HG02884 (cell line): ENCODE results near the gene MPLKIP.
"Not testable (repeated sequence)": the region's sequence is repeated elsewhere in the genome, so short reads cannot be mapped to it uniquely, and the experiment has no call there.

Source experiments
- ATAC-seq: cut with Tn5 transposase; IDR thresholded peaks from one replicate; pipeline ENCODE4 v1.9.1; 2021; ENCODE audit warnings: mild to moderate bottlenecking, moderate library complexity; ENCODE audit not compliant: unreplicated experiment

The MPLKIP gene

DNA sequence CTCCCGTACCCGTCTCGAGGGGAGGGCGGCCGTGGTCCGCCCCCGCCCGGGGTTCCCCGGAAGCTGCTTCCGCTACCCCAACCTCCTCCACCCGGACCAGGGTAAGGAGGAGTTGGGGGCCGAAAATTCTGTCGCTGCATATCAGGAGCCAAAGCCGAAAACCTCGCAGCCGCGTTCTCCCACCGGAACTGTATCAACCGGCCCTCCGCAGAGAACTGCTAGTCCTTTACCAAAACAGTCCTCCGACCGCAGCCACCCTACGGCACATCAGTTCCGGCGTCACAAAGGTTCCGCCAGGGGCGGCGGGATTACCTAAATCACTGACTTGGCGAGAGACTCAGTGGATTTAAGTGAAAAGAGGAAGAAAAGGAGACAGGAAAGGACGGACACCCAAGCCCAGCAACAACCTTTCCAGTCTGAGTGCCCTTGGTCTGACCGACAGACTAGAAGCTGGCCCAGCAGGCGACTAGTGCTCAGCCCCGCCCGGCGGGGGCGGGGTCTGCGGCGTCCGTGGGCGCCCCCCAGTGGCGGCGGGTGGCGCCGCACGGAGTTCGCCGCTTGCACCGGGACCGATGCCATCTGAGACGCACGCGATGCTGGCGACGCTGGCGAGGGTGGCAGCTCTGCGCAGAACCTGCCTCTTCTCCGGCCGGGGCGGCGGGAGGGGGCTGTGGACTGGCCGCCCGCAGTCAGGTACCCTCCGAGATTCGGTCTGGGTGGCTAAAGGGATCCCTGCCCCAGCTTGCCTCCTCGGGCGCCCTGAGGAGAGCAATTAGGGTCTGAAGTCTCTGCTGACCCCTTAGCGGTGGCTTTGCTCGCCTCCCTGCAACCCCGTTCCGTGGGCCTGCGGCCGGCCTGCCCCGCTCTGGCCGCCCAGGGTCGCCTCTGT, at the start of gene MPLKIP, which contains the start of gene SUGCT:
MPLKIP (minus strand) TSS at position 195 of the 889 bp plus-strand sequence; CDS start at position 140, 55 bp downstream.
SUGCT (plus strand) TSS at position 578 of the 889 bp plus-strand sequence.
- ATAC-seq = peak; percentile 80

DNA sequence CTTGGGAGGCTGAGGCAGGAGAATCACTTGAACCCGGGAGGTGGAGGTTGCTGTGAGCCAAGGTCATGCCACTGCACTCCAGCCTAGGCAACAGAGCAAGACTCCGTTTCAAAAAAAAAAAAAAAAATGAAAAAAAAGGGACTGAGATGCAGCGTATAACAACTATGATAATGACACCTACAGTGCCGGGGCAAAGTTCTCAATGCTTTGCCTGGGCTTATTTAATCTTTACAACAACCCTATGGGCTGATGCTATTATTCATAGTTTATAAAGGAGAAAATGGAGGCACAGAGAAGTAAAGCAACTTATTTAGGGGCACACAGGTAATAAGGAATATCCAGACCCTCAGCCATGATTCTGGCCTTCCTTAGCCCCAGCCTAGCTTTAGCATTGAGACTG, 48.0 kb upstream of the MPLKIP start:
- ATAC-seq = no peak

DNA sequence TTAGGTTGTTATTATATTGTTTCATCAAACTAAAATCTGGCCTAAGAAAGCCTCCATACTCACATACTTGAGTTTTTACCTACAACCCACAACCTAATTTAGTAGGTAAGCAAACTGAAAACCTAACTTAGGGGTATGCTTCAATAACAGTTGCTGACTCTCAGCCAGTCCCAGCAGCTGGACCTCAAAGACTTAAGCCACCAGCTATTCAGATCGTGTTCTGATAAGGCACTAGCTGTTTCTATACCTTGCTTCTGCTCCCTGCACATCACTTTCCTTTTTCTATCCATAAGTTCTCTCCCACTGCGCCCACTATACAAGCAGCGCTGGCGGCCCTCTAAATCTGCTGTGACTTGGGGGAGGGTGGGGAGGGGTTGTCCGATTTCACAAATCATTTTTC, 42.6 kb upstream of the MPLKIP start:
- ATAC-seq = no peak

DNA sequence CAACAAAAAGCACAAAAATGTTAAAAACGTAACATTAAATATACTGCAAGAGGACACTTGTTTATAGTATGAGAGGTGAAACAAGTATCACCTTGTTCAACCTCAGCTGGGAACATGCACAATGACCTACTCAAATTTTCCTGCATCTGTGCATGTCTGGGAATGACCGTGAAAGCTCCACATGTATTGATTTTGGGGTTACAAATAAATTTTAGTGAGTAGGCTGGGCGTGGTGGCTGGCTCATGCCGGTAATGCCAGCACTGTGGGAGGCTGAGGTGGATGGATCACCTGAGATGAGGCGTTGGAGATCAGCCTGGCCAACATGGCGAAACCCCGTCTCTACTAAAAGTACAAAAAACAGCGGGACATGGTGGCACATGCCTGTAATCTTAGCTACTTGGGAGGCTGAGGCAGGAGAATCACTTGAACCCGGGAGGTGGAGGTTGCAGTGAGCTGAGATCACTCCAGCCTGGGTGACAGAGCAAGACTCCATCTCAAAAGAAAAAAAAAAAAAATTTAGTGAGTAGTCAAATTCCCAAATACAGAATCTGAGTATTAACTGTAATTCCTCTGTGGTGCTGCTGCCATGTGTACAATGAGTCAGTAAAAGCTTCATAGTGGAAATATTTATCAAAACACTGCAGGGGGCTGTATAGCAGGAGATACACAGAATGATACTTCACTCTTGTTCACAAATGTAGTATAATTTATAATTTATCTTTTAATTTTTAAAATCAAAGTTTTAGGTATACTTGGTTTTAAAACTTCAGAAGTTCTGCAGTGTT, 41.5 kb upstream of the MPLKIP start:
- ATAC-seq = no peak

DNA sequence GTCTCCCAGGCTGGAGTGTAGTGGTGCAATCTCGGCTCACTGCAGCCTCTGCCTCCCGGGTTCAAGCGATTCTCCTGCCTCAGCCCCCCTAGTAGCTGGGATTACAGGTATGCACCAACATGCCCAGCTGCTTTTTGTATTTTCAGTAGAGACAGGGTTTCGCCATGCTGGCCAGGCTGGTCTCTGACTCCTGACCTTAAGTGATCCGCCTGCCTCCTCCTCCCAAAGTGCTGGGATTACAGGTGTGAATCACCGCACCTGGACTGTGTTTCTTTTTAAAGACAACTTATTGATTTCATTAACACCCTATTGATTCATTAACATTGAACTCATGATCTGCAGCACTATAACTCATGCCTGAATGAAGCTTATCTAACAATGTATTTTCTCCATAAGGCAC, 40.8 kb upstream of the MPLKIP start:
- ATAC-seq = not testable (repeated sequence)

DNA sequence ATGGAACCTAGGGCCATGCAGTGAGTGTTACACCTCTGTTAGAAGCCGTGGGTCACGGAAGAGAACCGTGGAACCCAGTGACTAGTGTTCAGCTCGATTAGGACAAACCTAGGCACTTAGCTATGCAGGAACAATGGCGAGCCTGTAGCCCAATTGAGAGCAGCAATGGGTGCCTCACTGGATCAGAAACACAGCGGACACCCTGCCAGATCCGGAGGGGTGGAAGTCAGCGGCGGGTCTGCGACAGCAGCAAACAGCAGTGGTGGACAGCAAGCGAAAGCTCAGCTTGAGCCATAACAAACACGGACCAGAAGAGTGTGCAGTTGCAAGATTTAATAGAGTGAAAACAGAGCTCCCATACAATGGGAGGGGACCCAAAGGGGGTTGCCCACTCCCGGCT, 38.7 kb upstream of the MPLKIP start:
- not testable (repeated sequence) for ATAC-seq

DNA sequence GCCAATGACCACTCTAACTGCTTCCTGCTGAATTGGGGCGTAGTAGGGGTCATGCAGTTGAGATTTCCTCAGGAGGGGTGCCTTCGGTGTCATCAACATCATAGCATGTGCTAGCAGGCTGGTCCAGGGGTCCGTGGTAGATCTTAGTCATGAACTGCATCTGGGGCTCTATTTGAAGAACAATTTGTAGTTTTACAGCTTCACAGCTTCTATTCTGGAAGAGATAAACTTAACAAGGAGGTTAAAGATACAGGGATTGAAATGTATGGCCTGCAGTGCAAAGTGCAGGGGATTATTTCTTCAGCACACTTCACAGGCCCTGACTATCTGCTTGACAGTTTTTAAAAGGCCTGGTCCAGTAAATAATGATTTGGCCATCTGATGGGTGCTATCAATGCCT, 33.8 kb upstream of the MPLKIP start:
- ATAC-seq = not testable (repeated sequence)

DNA sequence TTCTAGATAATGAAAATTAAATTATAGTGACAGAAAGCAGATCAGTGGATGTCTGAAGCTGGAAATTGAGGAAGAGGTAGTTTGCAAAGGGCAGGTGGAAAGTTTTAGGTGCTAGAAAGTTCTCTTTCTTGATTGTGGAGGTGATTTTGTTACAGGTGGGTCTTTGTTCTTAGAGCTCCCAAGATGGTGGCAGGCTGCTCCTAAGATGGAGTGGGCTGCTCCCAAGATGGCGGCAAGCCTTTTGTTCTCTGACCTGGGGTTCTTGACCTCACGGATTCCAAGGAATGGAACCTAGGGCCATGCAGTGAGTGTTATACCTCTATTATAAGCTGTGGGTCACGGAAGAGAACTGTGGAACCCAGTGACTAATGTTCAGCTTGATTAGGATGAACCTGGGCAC, 32.9 kb upstream of the MPLKIP start:
- no peak for ATAC-seq

DNA sequence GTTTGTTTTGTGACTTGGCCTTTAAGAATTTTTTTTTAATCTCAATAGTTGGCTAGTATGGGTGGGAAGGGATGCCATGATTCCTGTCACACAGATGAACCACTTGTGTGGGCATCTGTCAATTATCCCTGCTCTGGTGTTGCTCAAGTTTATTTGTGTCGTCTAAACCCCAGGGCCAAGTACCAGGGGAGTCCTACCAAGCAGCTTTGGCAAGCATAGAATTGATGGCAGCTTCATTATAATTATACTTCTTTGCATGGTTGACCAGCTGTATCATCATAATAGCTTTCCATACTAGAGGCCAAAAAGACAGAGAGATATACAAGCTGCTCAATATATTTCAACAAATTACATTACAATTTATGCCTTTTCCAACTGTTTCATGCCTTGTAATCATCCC, 30.8 kb upstream of the MPLKIP start:
- ATAC-seq = no peak

DNA sequence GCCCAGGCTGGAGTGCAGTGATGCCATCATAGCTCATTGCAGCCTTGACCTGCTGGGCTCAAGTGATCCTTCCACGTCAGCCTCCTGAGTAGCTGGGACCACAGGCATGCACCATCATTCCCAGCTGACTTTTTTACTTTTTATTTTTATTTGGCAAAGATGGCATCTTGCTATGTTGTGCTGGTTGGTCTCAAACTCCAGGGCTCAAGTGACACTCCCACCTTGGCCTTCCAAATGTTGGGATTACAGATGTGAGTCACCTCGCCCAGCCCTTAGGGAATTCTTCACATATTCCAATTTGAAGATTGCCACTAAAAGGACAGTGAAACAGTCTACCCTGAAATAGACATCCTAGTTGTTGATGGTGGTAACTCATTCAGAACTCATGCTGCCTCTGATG, 28.1 kb upstream of the MPLKIP start:
- ATAC-seq = no peak

DNA sequence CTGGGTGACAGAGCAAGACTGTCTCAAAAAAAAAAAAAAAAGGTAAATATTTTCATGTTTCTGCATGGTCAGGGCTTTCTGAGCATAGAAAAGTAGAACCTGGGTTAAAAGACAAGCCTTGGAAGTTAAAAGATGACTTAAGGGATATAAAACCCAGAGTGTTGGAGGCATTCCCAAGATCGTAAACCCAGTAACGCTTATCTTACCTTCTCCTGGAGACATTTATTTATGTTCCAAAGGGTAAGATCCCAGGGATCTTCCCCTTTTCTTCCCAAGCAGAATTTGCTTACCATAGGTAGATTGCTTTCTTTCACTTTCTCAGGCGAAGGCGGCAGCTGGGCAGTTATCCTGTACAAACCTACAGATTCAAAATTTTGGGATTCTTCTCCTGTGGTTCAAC, 22.6 kb upstream of the MPLKIP start:
- no peak for ATAC-seq

DNA sequence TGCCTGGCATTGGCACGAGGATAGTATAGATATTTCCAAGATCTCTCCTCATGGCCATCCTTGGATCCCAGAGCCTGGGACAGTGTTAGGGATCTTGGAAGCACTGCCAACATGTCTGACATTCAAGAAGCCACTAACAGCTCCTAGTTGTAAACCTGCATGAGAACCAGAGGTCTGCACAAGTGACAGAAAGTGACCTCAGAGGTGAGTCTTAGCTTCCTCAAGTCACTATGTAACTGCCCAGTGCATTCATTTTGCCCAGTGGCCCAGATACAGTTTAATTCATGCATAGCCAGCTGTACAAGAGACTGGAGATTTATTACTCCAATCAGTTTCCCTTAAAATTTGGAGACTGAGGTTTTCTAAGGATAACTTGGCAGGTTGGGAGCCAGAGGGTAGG, 17.1 kb upstream of the MPLKIP start:
- no peak for ATAC-seq

DNA sequence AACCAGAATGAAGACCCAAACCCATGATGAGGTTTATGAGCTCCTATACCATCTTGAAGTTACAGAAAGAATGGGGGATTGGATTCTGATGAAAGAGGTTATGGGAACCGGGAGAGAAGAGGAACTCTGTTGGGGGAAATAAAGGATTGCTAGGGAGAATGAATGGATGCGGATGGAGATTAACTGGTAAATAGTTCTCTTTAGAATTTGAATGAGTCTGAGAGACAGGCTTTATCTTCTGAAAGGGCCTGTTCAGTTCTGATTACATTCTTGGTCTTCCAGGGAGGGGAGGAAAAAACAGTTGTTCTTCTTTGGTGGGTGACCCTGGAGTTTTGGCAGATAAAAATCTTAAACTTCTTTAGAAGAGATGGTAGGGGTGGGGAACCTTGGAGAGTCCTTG, 14.2 kb upstream of the MPLKIP start:
- ATAC-seq = no peak

DNA sequence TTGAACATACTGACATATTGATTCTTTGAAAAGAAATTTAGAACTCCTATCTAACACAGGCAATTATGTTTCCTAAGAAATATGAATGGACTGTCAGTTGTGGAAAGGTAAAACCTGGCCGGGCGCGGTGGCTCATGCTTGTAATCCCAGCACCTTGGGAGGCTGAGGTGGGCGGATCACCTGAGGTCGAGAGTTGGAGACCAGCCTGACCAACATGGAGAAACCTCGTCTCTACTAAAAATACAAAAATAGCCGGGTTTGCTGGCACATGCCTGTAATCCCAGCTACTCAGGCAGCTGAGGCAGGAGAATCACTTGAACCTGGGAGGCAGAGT, 13.8 kb upstream of the MPLKIP start:
- not testable (repeated sequence) for ATAC-seq

DNA sequence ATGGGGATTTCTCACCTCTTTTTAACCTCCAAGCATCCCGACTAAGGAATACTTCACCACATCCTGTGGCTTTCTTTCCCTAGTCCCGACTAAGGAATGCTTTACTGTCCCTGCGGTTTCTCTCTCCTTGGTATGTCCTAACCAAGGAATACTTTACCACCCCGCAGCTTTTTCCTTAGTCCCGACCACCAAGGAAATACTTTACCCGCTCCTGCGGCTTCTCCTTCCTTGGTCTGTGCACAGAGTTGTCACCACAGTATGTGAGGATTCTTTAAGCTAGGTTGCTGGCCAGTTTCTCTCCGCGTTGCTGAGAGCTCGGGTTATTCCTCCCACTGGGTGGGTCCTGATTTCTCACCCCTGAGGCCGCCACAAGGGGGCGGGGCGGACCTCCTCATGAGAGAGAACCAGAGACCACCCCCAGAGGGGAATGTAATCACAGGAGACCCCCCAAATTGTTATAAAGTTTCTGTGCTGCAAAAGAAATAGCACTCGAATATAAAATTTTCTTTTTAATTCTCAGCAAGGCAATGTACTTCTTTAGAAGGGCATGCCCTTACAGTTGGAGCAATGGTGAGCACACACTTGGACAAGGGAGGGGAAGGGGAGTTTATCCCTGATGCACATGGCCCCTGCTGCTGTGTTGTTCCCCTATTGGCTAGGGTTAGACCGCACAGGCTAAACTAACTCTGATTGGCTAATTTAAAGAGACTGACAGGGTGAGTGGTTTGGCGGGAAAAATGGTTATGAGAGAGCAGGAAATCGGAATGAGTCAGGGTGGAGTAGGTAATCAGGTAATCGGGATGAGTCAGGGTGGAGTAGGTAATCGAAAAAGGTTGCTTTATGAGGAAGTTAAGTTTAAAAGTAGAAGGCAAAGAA, 13.2 kb upstream of the MPLKIP start:
- no peak for ATAC-seq

DNA sequence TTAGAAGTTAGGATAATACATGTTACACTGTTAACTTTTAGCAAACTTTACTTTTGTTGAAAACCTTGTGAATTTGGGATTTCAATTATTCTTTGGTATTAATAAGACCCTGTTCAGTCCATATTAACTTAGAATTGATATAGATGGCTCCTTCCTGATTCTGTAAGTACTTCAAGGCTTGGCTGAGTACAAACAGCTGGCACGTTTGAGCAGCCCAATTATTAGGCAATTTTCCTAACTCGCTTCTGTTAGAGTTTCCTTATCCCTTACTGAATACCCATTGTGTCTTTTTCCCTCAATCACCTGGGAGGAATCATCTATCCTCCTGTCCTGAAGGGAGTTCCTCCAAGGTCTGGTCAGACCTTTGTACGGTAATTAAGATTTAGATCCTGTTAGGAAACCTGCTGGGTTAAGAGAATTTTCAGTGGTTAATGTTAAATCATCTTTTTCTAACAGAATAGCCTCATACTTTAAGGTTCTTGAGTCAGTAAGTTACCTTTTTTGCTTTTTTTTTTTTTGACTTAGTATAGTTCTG, 11.2 kb upstream of the MPLKIP start:
- not testable (repeated sequence) for ATAC-seq

DNA sequence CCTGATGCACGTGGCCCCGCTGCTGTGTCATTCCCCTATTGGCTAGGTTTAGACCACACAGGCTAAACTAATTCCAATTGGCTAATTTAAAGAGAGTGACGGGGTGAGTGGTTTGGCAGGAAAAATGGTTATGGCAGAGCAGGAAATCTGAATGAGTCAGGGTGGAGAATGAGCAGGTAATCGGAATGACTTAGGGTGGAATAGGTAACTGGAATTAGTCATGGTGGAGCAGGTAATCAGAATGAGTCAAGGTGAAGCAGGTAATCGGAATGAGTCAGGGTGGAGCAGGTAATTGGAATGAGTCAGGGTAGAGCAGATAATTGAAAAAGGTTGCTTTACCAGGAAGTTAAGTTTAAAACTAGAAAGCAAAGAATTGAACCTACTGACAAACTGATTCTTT, 7.5 kb upstream of the MPLKIP start:
- not testable (repeated sequence) for ATAC-seq

DNA sequence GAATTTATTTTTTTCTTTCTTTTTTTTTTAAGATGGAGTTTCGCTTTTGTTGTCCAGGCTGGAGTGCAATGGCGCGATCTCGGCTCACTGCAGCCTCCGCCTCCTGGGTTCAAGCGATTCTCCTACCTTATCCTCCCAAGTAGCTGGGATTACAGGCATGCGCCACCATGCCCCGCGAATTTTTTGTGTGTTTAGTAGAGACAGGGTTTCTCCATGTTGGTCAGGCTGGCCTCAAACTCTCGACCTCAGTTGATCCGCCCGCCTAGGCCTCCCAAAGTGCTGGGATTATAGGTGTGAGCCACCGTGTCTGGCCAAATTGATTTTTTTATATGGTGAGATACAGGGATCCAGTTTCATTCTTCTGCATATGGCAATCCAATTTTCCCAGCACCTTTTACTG, 5.5 kb upstream of the MPLKIP start:
- ATAC-seq = not testable (repeated sequence)

DNA sequence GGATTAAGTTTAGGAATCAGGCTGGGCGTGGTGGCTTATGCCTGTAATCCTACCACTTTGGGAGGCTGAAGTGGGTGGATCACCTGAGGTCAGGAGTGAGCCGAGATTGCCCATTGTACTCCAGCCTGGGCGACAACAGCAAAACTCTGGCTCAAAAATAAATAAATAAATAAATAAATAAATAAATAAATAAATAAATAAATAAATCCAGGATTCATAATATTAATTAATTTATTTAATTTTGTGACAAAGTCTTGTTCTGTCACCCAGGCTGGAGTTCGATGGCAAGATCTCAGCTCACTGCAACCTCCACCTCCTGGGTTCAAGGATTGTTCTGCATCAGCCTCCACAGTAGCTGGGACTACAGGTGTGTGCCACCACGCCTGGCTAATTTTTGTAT, 4.6 kb upstream of the MPLKIP start:
- no peak for ATAC-seq

DNA sequence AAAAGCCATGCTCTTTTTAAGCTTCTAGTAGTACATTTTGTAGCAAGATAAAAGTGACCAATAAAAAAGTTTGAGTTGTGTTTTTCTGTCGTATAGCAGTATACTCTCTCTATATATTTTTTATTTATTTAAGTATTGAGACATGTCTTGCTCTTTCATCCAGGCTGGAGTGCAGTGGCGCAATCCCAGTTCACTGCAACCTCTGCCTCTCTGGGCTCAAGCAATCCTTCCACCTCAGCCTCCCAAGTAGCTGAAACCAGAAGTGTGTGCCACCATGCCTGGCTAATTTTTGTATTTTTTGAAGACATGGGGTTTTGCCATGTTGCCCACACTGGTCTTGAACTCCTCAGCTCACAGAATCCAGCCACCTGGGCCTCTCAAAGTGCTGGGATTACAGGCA, 3.1 kb upstream of the MPLKIP start:
- no peak for ATAC-seq

DNA sequence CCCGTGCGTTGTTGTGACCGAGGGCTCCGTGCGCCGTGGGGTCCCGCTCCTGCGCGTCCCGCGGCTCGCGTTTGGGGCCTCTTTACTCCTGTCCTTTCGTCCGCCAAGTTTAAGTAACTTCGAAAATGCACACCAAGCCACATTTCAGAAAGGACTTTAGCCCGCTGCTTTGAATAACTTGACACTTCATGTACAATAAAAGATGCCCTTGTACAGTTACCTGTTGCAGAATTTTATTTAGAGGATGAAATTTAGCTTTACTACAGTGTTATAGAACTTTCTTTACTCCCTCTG, 842 bp upstream of the MPLKIP start:
- peak; percentile 10 for ATAC-seq
